Vagina (tissue), 2 donors: ENCODE results near the gene LYSMD2. TPM values are rescaled to one million over a fixed set of nuclear protein-coding genes. Genes with fewer than 3 reads are reported as not detected.

Experiments used
- DNase-seq, 2 donors: peaks; one replicate each; pipeline ENCODE4 v3.0.0-alpha.2; 2017; ENCODE audit errors: extremely low spot score in 2 of 2
- H3K27ac ChIP-seq: fragments of 200-600 bp; sonication (generic); one replicate; pipeline ENCODE4 v1.5.1; 2019
- H3K27me3 ChIP-seq: fragments of 200-600 bp; sonication (generic); one replicate; pipeline ENCODE4 v1.5.1; 2019
- H3K36me3 ChIP-seq, 2 donors: fragments of 200-600 bp; sonication (generic); one replicate each; pipeline ENCODE4 v1.5.1; 2017 to 2019
- H3K4me1 ChIP-seq: fragments of 200-600 bp; sonication (generic); one replicate; pipeline ENCODE4 v1.5.1; 2019
- H3K4me3 ChIP-seq, 2 donors: fragments of 200-600 bp; sonication (generic); 1 replicate in 1 of 2; 2 replicates in 1 of 2; pipeline ENCODE4 v1.5.1; 2016 to 2019
- H3K9me3 ChIP-seq: fragments of 200-600 bp; sonication (generic); one replicate; pipeline ENCODE4 v1.5.1; 2019
- POLR2A ChIP-seq, 2 donors: fragments of 450-650 bp; IDR thresholded peaks; one replicate each; pipeline ENCODE4 v1.6.1; 2017; ENCODE audit warnings: antibody characterized with exemption in 2 of 2, mild to moderate bottlenecking in 2 of 2, moderate library complexity in 2 of 2
- POLR2AphosphoS5 ChIP-seq, 2 donors: sonication (generic); formaldehyde crosslinking; IDR thresholded peaks; one replicate each; pipeline ENCODE4 v1.9.0; 2017; ENCODE audit warnings: antibody characterized with exemption in 2 of 2, mild to moderate bottlenecking in 2 of 2, low read depth in 1 of 2; ENCODE audit not compliant: insufficient read depth in 1 of 2
- intact Hi-C: fragments of 100-400 bp; cut with DNase I; formaldehyde crosslinking; loops from one replicate; pipeline ENCODE4 v1.15.1; 2023
- total RNA-seq: library from RNA; depleted of rRNA; stranded (reverse); fragments of >200 nt; gene quantifications from one replicate; pipeline ENCODE4 v1.2.3, GENCODE V29; 2016
- TF ChIP-seq, protein P1 (sequence below), 3 experiments: fragments of 450-650 bp in 2 of 3; fragments of 200-600 bp in 1 of 3; sonication (generic) in 1 of 3; IDR thresholded peaks; one replicate each; pipeline ENCODE4 v1.5.1; 2017 to 2019; ENCODE audit warnings: antibody characterized with exemption in 3 of 3, mild to moderate bottlenecking in 2 of 3, moderate library complexity in 2 of 3

The LYSMD2 gene
- total RNA-seq, 1 donor from 2014 or later, result 16.9 TPM

DNA sequence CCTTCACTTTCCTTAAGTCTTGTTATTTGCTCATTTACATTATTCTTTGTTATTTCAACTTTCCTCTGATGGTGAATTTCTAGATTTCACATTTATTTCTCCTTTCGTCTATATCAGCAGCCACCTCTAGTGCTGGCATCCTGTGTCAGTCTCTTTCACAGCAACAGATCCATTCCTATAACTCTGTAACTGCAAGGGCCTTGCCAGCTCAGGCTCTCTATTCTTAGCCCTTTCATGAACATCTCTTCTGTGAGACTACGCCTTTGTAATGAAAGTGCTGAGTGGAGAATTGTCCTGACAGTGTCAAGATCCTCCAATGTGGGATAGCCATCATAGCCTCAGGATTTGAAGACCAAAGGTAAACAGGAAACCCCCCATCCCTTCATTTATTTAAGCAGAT lies 60.0 kb downstream of the LYSMD2 start:
- no peak for DNase-seq
- H3K4me3 ChIP-seq, result no peak overlapping the region
- H3K9me3 ChIP-seq, result no peaks in the 10 kb centered on the region
- H3K27ac ChIP-seq, result no peak overlapping the region
- TF ChIP-seq, protein P1, sequence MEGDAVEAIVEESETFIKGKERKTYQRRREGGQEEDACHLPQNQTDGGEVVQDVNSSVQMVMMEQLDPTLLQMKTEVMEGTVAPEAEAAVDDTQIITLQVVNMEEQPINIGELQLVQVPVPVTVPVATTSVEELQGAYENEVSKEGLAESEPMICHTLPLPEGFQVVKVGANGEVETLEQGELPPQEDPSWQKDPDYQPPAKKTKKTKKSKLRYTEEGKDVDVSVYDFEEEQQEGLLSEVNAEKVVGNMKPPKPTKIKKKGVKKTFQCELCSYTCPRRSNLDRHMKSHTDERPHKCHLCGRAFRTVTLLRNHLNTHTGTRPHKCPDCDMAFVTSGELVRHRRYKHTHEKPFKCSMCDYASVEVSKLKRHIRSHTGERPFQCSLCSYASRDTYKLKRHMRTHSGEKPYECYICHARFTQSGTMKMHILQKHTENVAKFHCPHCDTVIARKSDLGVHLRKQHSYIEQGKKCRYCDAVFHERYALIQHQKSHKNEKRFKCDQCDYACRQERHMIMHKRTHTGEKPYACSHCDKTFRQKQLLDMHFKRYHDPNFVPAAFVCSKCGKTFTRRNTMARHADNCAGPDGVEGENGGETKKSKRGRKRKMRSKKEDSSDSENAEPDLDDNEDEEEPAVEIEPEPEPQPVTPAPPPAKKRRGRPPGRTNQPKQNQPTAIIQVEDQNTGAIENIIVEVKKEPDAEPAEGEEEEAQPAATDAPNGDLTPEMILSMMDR (IDR thresholded peaks at IDR 0.05), result no peak
- TF ChIP-seq POLR2AphosphoS5 (IDR thresholded peaks at IDR 0.05; ENCODE audit: insufficient read depth in 1 of 2, low read depth in 1 of 2), result no peak
- no peak for TF ChIP-seq POLR2A (IDR thresholded peaks at IDR 0.05)
- H3K27me3 ChIP-seq, result no peaks in the 10 kb centered on the region
- H3K36me3 ChIP-seq, result no peaks in the 10 kb centered on the region
- peaks cover 4% of the 10 kb centered on the region for H3K4me1 ChIP-seq
- intact Hi-C loops, result no loop called here

DNA sequence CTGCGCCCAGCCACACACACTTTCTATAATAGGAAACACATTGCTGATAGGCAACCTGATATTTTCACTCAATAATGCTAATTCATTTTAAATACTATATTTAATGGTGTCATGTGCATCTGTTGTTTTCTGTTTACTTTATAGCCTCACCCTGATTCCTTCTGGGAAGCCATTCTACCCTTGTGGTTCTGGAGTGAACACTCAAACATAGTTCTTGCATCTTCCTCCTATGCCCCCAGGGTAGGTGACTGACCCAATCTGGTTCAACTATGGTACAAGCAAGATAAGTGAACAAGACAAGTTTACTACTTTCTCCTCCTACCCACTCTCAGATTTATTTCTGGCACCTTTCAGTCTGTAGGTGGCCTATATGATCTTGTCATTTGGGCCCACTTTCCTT lies 60.4 kb downstream of the LYSMD2 start:
- no peak overlapping the region for H3K4me3 ChIP-seq
- peaks cover 4% of the 10 kb centered on the region for H3K4me1 ChIP-seq
- TF ChIP-seq, protein P1 (IDR thresholded peaks at IDR 0.05), result no peak
- no peak for TF ChIP-seq POLR2A (IDR thresholded peaks at IDR 0.05)
- no peak for TF ChIP-seq POLR2AphosphoS5 (IDR thresholded peaks at IDR 0.05; ENCODE audit: insufficient read depth in 1 of 2, low read depth in 1 of 2)
- no peaks in the 10 kb centered on the region for H3K36me3 ChIP-seq
- intact Hi-C loops, result no loop called here
- no peaks in the 10 kb centered on the region for H3K27me3 ChIP-seq
- no peaks in the 10 kb centered on the region for H3K9me3 ChIP-seq
- no peak overlapping the region for H3K27ac ChIP-seq
- no peak for DNase-seq

DNA sequence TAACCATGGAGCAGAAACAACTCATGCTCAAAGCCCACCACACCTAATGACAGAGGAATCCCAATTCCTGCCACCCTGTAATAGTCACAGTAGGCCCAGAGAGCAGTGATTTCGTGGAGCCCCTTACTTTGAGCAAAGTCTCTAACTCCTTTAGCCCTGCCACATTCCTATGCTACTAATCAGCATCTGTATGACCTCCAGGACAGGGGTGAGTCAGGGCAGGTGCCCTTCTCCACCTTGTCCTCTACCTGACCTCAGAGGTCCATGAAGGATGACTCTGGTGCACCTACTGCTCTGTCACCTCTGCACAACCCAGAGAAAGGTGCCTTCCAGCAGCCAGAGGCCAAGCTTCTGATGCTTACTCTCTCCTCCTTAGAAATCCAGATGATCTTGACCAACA lies 62.2 kb downstream of the LYSMD2 start:
- intact Hi-C loops, result no loop called here
- no peak for TF ChIP-seq POLR2A (IDR thresholded peaks at IDR 0.05)
- TF ChIP-seq, protein P1 (IDR thresholded peaks at IDR 0.05), result no peak
- no peak for TF ChIP-seq POLR2AphosphoS5 (IDR thresholded peaks at IDR 0.05; ENCODE audit: insufficient read depth in 1 of 2, low read depth in 1 of 2)
- no peak overlapping the region for H3K27ac ChIP-seq
- DNase-seq, result no peak
- H3K9me3 ChIP-seq, result no peaks in the 10 kb centered on the region
- H3K4me1 ChIP-seq, result no peaks in the 10 kb centered on the region
- H3K36me3 ChIP-seq, result no peaks in the 10 kb centered on the region
- H3K27me3 ChIP-seq, result no peaks in the 10 kb centered on the region
- H3K4me3 ChIP-seq, result no peak overlapping the region

Other genes starting within 250 kb of the LYSMD2 start
- 23.6 TPM for gene DMXL2, start 114.9 kb downstream of the LYSMD2 start, total RNA-seq
- gene SCG3, start 56.2 kb downstream of the LYSMD2 start, total RNA-seq, result 1.5 TPM
- 18.4 TPM for gene TMOD2, start 13.9 kb upstream of the LYSMD2 start, total RNA-seq
- 28.5 TPM for gene TMOD3, start 92.0 kb upstream of the LYSMD2 start, total RNA-seq
- gene LEO1, start 234.1 kb upstream of the LYSMD2 start, total RNA-seq, result 21.9 TPM